Measurements from ENCODE around the gene NCAPG2. TPM values are rescaled to one million over a fixed set of nuclear protein-coding genes. Genes with fewer than 3 reads are reported as not detected.

The NCAPG2 gene
- total and polyA plus RNA-seq, 10 of the 15 experiments (the other 5 are each of a cell fraction or from before 2014, with no cell fraction given) = 11.2 to 78.2 (median 49.2) TPM

GRCh38 chr7:158620418-158620817, 84.2 kb downstream of the NCAPG2 start (continued):
- TF ChIP-seq, protein P1, sequence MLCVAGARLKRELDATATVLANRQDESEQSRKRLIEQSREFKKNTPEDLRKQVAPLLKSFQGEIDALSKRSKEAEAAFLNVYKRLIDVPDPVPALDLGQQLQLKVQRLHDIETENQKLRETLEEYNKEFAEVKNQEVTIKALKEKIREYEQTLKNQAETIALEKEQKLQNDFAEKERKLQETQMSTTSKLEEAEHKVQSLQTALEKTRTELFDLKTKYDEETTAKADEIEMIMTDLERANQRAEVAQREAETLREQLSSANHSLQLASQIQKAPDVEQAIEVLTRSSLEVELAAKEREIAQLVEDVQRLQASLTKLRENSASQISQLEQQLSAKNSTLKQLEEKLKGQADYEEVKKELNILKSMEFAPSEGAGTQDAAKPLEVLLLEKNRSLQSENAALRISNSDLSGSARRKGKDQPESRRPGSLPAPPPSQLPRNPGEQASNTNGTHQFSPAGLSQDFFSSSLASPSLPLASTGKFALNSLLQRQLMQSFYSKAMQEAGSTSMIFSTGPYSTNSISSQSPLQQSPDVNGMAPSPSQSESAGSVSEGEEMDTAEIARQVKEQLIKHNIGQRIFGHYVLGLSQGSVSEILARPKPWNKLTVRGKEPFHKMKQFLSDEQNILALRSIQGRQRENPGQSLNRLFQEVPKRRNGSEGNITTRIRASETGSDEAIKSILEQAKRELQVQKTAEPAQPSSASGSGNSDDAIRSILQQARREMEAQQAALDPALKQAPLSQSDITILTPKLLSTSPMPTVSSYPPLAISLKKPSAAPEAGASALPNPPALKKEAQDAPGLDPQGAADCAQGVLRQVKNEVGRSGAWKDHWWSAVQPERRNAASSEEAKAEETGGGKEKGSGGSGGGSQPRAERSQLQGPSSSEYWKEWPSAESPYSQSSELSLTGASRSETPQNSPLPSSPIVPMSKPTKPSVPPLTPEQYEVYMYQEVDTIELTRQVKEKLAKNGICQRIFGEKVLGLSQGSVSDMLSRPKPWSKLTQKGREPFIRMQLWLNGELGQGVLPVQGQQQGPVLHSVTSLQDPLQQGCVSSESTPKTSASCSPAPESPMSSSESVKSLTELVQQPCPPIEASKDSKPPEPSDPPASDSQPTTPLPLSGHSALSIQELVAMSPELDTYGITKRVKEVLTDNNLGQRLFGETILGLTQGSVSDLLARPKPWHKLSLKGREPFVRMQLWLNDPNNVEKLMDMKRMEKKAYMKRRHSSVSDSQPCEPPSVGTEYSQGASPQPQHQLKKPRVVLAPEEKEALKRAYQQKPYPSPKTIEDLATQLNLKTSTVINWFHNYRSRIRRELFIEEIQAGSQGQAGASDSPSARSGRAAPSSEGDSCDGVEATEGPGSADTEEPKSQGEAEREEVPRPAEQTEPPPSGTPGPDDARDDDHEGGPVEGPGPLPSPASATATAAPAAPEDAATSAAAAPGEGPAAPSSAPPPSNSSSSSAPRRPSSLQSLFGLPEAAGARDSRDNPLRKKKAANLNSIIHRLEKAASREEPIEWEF (IDR thresholded peaks at IDR 0.05; ENCODE audit: insufficient replicate concordance, low read depth, low read length) = no peak
- TF ChIP-seq E2F4 (IDR thresholded peaks at IDR 0.05; ENCODE audit: low read depth, low read length) = no peak
- no peak for TF ChIP-seq CBFB (IDR thresholded peaks at IDR 0.05; ENCODE audit: low read depth)
- no peak for TF ChIP-seq TCF7 (IDR thresholded peaks at IDR 0.05; ENCODE audit: borderline replicate concordance)
- no peak for TF ChIP-seq ZNF274 (IDR thresholded peaks at IDR 0.05; ENCODE audit: insufficient read depth, insufficient read length)

DNA sequence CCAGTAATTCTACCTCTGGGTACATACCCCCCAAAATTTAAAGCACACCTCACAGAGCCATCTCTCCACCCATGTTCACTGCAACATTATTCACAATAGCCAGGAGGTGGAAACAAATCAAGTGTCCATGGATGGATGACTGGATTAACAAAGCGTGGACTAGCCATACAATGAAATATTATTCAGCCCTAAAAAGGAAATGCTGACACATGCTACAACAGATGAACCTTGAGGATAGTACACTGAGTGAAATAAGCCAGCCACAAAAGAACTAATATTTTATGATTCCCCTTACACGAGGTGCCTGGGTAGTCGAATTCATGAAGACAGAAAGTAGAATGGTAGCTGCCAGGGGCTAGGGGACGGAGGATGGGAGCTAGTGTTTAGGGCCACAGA, 85.9 kb downstream of the NCAPG2 start:
- FAIRE-seq (no peak), ATAC-seq (no peak), DNase-seq (ENCODE audit: low read depth, low spot score) (no peak)
- Histone ChIP-seq H3K79me2 (ENCODE audit: control insufficient read depth, insufficient read depth, low read length) (no peaks in the 10 kb centered on the region), H3K27me3 (replicated peaks in 1 of 2; ENCODE audit: control insufficient read depth in 2 of 2, insufficient read depth in 2 of 2, low read length in 1 of 2) (no peaks in the 10 kb centered on the region), H3K4me1 (ENCODE audit: control insufficient read depth, insufficient read depth, low read length) (peaks cover 4% of the 10 kb centered on the region; the same call in 1 of the 2 replicates), H3K36me3 (ENCODE audit: control insufficient read depth in 2 of 2, insufficient read depth in 2 of 2, low read length in 1 of 2) (no peaks in the 10 kb centered on the region; a peak in 1 of 4 replicates), H2AFZ (ENCODE audit: control insufficient read depth, low read depth, low read length) (no peak overlapping the region), H4K20me1 (ENCODE audit: control insufficient read depth, insufficient read depth) (no peaks in the 10 kb centered on the region), H3K4me2 (ENCODE audit: control insufficient read depth, insufficient read depth) (no peak overlapping the region), H3K4me3 (no peak overlapping the region), H3K27ac (ENCODE audit: control insufficient read depth, insufficient read depth) (no peak overlapping the region), H3K9ac (ENCODE audit: control insufficient read depth, insufficient read depth, low read length) (no peak overlapping the region), H3K9me3 (replicated peaks; ENCODE audit: control insufficient read depth, insufficient read depth, low read length) (no peaks in the 10 kb centered on the region)
- SMC1A ChIA-PET (ENCODE audit: uncharacterized antibody, unreplicated experiment) = interaction anchor here (1.8 kb wide), 1 partner anchor 11 kb away, joined by 4 read pairs; no protein-coding TSS in a partner anchor
- CTCF ChIA-PET = no interaction called here
- RAD21 ChIA-PET (ENCODE audit: unreplicated experiment) = no interaction called here
- 95% methylated on average over 4 of the region's 4 CpGs for WGBS (ENCODE audit: insufficient coverage, insufficient replicate concordance, low lambda C conversion rate, missing lambda C conversion rate)
- no TSS peak for BruUV-seq (replicated peaks)
- POLR2A ChIA-PET = no interaction called here
- in situ Hi-C loops (cut with MboI) = no loop called here
- intact Hi-C loops (cut with micrococcal nuclease; ENCODE audit: unreplicated experiment) = loop anchor here (10.0 kb wide), 1 partner anchor 356 kb away; no protein-coding TSS in a partner anchor
- TF ChIP-seq SP1 (IDR thresholded peaks at IDR 0.05; ENCODE audit: low read depth, low read length) (no peak), SPI1 (IDR thresholded peaks at IDR 0.05; ENCODE audit: borderline replicate concordance, insufficient read depth, low read depth, low read length) (no peak), NR2C1 (IDR thresholded peaks at IDR 0.05) (no peak), SUZ12 (IDR thresholded peaks at IDR 0.05; ENCODE audit: unreplicated experiment) (no peak), JUND (IDR thresholded peaks at IDR 0.05; ENCODE audit: low read depth, low read length) (no peak), HDAC6 (IDR thresholded peaks at IDR 0.05; ENCODE audit: unreplicated experiment) (no peak), RCOR1 (conservative IDR thresholded peaks at IDR 0.05; ENCODE audit: low read depth, low read length) (no peak), ZNF217 (IDR thresholded peaks at IDR 0.05) (no peak), YY1 (IDR thresholded peaks at IDR 0.05; ENCODE audit: low read depth, low read length) (no peak)
- TF ChIP-seq, protein P2, sequence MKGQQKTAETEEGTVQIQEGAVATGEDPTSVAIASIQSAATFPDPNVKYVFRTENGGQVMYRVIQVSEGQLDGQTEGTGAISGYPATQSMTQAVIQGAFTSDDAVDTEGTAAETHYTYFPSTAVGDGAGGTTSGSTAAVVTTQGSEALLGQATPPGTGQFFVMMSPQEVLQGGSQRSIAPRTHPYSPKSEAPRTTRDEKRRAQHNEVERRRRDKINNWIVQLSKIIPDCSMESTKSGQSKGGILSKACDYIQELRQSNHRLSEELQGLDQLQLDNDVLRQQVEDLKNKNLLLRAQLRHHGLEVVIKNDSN (IDR thresholded peaks at IDR 0.05; ENCODE audit: borderline replicate concordance, extremely low read length, insufficient read depth, low read depth, low read length) = no peak
- TF ChIP-seq, protein P3, sequence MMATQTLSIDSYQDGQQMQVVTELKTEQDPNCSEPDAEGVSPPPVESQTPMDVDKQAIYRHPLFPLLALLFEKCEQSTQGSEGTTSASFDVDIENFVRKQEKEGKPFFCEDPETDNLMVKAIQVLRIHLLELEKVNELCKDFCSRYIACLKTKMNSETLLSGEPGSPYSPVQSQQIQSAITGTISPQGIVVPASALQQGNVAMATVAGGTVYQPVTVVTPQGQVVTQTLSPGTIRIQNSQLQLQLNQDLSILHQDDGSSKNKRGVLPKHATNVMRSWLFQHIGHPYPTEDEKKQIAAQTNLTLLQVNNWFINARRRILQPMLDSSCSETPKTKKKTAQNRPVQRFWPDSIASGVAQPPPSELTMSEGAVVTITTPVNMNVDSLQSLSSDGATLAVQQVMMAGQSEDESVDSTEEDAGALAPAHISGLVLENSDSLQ (IDR thresholded peaks at IDR 0.05) = no peak
